ENCODE data around the gene NPTXR.

- TF ChIP-seq, protein P1, sequence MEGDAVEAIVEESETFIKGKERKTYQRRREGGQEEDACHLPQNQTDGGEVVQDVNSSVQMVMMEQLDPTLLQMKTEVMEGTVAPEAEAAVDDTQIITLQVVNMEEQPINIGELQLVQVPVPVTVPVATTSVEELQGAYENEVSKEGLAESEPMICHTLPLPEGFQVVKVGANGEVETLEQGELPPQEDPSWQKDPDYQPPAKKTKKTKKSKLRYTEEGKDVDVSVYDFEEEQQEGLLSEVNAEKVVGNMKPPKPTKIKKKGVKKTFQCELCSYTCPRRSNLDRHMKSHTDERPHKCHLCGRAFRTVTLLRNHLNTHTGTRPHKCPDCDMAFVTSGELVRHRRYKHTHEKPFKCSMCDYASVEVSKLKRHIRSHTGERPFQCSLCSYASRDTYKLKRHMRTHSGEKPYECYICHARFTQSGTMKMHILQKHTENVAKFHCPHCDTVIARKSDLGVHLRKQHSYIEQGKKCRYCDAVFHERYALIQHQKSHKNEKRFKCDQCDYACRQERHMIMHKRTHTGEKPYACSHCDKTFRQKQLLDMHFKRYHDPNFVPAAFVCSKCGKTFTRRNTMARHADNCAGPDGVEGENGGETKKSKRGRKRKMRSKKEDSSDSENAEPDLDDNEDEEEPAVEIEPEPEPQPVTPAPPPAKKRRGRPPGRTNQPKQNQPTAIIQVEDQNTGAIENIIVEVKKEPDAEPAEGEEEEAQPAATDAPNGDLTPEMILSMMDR (conservative IDR thresholded peaks at IDR 0.05 in 1 of 2, IDR thresholded peaks at IDR 0.05 in 1 of 2; ENCODE audit: low read depth in 1 of 2, low read length in 2 of 2), result no peak
- no peak for TF ChIP-seq EZH2 (IDR thresholded peaks at IDR 0.05; ENCODE audit: low read length, missing control alignments)
These were observed 68.2 kb downstream of the NPTXR start for GRCh38 chr22:38775656-38776055.
